NCI-H2081 (cell line): ENCODE measurements around the gene C9orf78.

ENCODE experiments used
- DNase-seq, 2 experiments: peaks; one replicate each; lab custom pipeline; 2025; lab: John Stamatoyannopoulos, UW

C9orf78 gene

GRCh38 chr9:129835128-129835859, at the start of gene C9orf78, which contains the start of gene USP20:
C9orf78 (minus strand) TSS chr9:129835275; CDS start chr9:129835221, 54 bp downstream.
USP20 (plus strand) TSS chr9:129835458; CDS start chr9:129852556, 17,098 bp downstream.
- peak; percentile 96 to 98 for DNase-seq

- DNase-seq: peak; percentile 82 to 87
Observed at GRCh38 chr9:129884220-129885017, 49.3 kb upstream of the C9orf78 start.

- no peak for DNase-seq
Observed at GRCh38 chr9:129881547-129882324, 46.7 kb upstream of the C9orf78 start.

- no peak for DNase-seq
Observed at GRCh38 chr9:129880654-129881546, 45.8 kb upstream of the C9orf78 start.

GRCh38 chr9:129879991-129880653, 45.0 kb upstream of the C9orf78 start:
- DNase-seq: no peak

GRCh38 chr9:129879103-129879699, 44.1 kb upstream of the C9orf78 start:
- no peak for DNase-seq

- DNase-seq: no peak
Observed at GRCh38 chr9:129878291-129878690, 43.2 kb upstream of the C9orf78 start.

GRCh38 chr9:129876815-129877214, 41.7 kb upstream of the C9orf78 start:
- no peak for DNase-seq

GRCh38 chr9:129875687-129876395, 40.8 kb upstream of the C9orf78 start:
- DNase-seq: no peak

GRCh38 chr9:129875181-129875611, 40.1 kb upstream of the C9orf78 start:
- no peak for DNase-seq

GRCh38 chr9:129874261-129875101, 39.4 kb upstream of the C9orf78 start:
- DNase-seq: no peak

- no peak for DNase-seq
Observed at GRCh38 chr9:129873563-129874190, 38.6 kb upstream of the C9orf78 start.

- no peak for DNase-seq
Observed at GRCh38 chr9:129871046-129871445, 36.0 kb upstream of the C9orf78 start.

- no peak for DNase-seq
Observed at GRCh38 chr9:129869585-129870501, 34.8 kb upstream of the C9orf78 start.

- DNase-seq: no peak
Observed at GRCh38 chr9:129868872-129869486, 33.9 kb upstream of the C9orf78 start.

GRCh38 chr9:129868023-129868871, 33.2 kb upstream of the C9orf78 start:
- DNase-seq: no peak
